GM19372 (cell line): ENCODE results near the gene BAX.
"Not testable (repeated sequence)": the region's sequence is repeated elsewhere in the genome, so short reads cannot be mapped to it uniquely, and the experiment has no call there.

Source experiments
- ATAC-seq: cut with Tn5 transposase; IDR thresholded peaks from one replicate; pipeline ENCODE4 v1.9.1; 2021; ENCODE audit warnings: mild to moderate bottlenecking, low read depth, moderate library complexity; ENCODE audit not compliant: unreplicated experiment

The BAX gene

GRCh38 chr19:48954595-48955307 lies at the start of gene BAX:
TSS of gene BAX (plus strand) at chr19:48954875. CDS start at chr19:48954929, 54 bp downstream.
- peak; percentile 94 for ATAC-seq

- ATAC-seq = no peak
These were observed 49.0 kb upstream of the BAX start for GRCh38 chr19:48905664-48906063.

DNA sequence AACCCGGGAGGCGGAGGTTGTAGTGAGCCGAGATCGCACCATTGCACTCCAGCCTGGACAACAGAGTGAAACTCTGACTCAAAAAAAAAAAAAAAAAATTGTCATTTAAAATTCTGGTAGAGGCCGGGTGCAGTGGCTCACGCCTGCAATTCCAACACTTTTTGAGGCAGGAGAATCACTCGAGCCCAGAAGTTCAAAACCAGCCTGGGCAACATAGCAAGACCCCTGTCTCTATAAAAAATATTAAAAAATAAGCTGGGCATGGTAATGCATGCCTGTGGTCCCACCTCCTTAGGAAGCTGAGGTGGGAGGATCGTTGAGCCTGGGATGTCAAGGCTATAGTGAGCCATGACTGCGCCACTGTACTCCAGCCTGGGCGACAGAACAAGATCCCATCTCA lies 48.4 kb upstream of the BAX start:
- ATAC-seq = no peak

- ATAC-seq = no peak
These were observed 47.0 kb upstream of the BAX start for GRCh38 chr19:48907671-48908070.

- ATAC-seq = not testable (repeated sequence)
These were observed 45.1 kb upstream of the BAX start for GRCh38 chr19:48909424-48910077.

DNA sequence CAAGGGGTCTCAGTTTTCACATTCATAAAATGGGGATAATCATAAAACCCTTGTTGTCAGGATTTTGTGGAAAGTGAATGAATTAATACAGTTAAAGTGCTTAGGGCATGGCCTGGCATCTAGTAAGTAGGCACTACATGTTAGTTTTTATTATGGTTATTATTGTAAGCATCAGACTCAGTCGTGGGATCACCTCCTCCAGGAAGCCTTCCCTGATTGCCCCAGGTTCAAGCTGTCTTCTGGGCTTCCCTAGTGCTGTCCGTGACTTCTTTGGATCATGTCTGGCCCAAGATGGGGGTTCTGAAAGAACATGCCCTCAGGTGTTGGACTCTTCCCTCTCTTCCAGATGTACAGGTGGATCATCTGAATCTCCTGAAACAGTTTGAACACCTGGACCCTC lies 43.9 kb upstream of the BAX start:
- ATAC-seq = no peak

- ATAC-seq = no peak
These were observed 41.4 kb upstream of the BAX start for GRCh38 chr19:48913114-48913889.

DNA sequence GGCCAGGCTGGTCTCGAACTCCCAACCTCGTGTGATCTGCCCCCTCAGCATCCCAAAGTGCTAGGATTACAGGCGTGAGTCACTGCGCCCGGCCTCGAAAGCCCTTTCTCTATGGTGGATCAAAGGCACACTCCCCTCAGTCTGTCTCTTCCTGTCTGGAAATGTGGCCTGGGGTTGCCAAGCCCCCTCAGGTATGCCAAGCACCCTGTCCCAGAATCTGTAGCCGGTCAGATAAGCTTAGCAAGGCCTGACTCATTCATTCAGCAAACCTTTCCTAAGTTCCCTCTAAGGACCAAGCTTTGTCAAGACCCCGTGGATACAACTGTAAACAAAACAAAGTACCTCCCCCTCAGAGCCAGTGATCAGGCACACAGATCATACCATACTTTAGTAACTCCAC lies 40.5 kb upstream of the BAX start:
- ATAC-seq = no peak

- ATAC-seq = no peak
These were observed 38.9 kb upstream of the BAX start for GRCh38 chr19:48915757-48916156.

DNA sequence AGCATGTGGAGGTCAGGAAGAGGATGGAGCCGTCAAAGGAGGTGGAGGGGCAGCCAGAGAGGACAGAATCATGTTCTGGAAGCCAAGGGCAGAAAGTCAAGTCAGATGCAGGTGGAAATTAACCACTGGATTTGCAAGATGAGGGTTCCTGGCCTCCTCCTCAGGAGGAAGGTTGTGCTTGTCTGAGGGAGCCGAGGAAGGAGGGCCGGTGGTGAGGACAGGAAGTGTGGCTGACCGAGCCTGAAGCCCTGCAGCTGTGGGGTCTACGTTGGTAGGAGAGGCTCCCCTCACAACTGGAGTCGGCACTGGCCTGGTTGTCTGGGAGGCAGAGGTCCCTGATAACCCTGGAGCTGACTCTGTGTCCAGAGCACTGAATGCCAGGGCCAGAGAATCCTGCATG lies 36.6 kb upstream of the BAX start:
- ATAC-seq = no peak

GRCh38 chr19:48918801-48919247 lies 35.9 kb upstream of the BAX start:
- ATAC-seq = no peak

GRCh38 chr19:48919271-48919670 lies 35.4 kb upstream of the BAX start:
- ATAC-seq = not testable (repeated sequence)

DNA sequence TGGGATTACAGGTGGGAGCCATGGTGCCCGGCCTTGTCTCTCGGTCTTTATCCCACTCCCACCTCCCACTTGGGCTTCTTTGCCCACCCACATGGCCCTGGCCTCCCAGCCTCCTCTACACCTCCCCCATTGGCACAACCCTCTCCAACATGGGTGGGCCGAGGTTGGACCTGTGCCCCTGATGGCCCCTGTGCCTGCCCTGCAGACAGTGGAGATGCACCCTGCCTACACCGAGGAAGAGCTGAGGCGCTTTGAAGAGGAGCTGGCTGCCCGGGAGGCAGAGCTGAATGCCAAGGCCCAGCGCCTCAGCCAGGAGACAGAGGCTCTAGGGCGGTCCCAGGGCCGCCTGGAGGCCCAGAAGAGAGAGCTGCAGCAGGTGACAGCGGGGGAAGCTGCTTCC lies 33.7 kb upstream of the BAX start:
- no peak for ATAC-seq

- ATAC-seq = no peak
These were observed 32.8 kb upstream of the BAX start for GRCh38 chr19:48921721-48922500.

DNA sequence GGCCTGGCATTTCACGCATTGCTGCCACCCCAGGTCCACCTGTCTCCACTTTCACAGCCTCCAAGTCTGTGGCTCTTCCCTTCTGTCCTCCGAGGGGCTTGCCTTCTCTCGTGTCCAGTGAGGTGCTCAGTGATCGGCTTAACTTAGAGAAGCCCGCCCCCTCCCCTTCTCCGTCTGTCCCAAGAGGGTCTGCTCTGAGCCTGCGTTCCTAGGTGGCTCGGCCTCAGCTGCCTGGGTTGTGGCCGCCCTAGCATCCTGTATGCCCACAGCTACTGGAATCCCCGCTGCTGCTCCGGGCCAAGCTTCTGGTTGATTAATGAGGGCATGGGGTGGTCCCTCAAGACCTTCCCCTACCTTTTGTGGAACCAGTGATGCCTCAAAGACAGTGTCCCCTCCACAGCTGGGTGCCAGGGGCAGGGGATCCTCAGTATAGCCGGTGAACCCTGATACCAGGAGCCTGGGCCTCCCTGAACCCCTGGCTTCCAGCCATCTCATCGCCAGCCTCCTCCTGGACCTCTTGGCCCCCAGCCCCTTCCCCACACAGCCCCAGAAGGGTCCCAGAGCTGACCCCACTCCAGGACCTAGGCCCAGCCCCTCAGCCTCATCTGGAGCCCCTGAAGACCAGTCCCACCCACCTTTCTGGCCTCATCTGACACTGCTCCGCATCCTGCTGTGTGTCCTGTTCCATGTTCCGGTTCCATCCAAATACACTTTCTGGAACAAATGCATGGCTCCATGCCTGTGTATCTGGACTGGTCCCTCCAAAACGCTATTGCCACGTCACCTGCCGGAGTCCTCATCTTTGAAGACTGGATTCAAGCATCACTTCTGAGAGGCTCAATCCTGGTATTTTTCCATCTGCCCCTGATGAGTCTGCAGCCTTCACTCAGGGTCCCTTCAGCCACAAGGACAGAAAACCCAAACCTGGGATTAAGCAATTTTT lies 31.9 kb upstream of the BAX start:
- ATAC-seq = no peak

GRCh38 chr19:48925240-48925843 lies 29.3 kb upstream of the BAX start:
- no peak for ATAC-seq

GRCh38 chr19:48925890-48926289 lies 28.8 kb upstream of the BAX start:
- not testable (repeated sequence) for ATAC-seq

- no peak for ATAC-seq
These were observed 27.8 kb upstream of the BAX start for GRCh38 chr19:48926909-48927308.

DNA sequence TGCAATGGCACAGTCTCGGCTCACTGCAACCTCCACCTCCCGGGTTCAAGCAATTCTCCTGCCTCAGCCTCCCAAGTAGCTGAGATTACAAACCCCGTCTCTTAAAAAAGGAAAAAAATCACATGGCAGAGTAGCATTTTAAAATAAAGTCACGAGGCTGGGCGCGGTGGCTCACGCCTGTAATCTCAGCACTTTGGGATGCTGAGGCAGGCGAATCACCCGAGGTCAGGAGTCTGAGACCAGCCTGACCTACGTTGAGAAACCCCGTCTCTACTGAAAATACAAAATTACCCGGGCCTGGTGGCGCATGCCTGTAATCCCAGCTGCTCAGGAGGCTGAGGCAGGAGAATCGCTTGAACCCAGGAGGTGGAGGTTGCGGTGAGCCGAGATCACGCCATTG lies 27.0 kb upstream of the BAX start:
- not testable (repeated sequence) for ATAC-seq
